ENCODE results near the gene HNRNPA1L2. TPM values are rescaled to one million over a fixed set of nuclear protein-coding genes. Genes with fewer than 3 reads are reported as not detected.
A peak's percentile ranks its signal among the peaks of the same experiment; 100 is the strongest.
"Not testable (repeated sequence)": the region's sequence is repeated elsewhere in the genome, so short reads cannot be mapped to it uniquely, and the experiment has no call there.

HNRNPA1L2 gene
- total RNA-seq, 2 donors from 2014 or later = 6.9 to 8.7 TPM

GRCh38 chr13:52599848-52600603 is 42.2 kb upstream of the HNRNPA1L2 start:
- peaks cover 0 to 10% of the 10 kb centered on the region in 2 donors for H3K4me1 ChIP-seq (ENCODE audit: control insufficient read depth in 1 of 2, low read depth in 2 of 2)
- TF ChIP-seq CTCF (IDR thresholded peaks at IDR 0.05) = no peak
- ATAC-seq (ENCODE audit: insufficient number of reproducible peaks, low FRiP score, low read depth) = peak; percentile 17
- no peaks in the 10 kb centered on the region for H3K27me3 ChIP-seq (replicated peaks; ENCODE audit: insufficient read depth)
- DNase-seq (ENCODE audit: low spot score) = no peak
- peak overlapping the region; percentile 73 to 89 for H3K27ac ChIP-seq
- no peaks in the 10 kb centered on the region for H3K36me3 ChIP-seq
- no peaks in the 10 kb centered on the region for H3K9me3 ChIP-seq
- H3K4me3 ChIP-seq = peak overlapping the region; percentile 96

GRCh38 chr13:52600666-52601065 is 41.6 kb upstream of the HNRNPA1L2 start:
- H3K27ac ChIP-seq = peak overlapping the region; percentile 73 to 89
- ATAC-seq (ENCODE audit: insufficient number of reproducible peaks, low FRiP score, low read depth) (no peak), DNase-seq (ENCODE audit: low spot score) (no peak)
- H3K27me3 ChIP-seq (replicated peaks; ENCODE audit: insufficient read depth) = no peaks in the 10 kb centered on the region
- H3K36me3 ChIP-seq = no peaks in the 10 kb centered on the region
- peak overlapping the region; percentile 96 for H3K4me3 ChIP-seq
- TF ChIP-seq CTCF (IDR thresholded peaks at IDR 0.05) = no peak
- H3K9me3 ChIP-seq = no peaks in the 10 kb centered on the region
- peaks cover 0 to 10% of the 10 kb centered on the region in 2 donors for H3K4me1 ChIP-seq (ENCODE audit: control insufficient read depth in 1 of 2, low read depth in 2 of 2)

GRCh38 chr13:52603316-52603715 is 38.9 kb upstream of the HNRNPA1L2 start:
- not testable (repeated sequence) for H3K27ac ChIP-seq; H3K9me3 ChIP-seq; ATAC-seq (ENCODE audit: insufficient number of reproducible peaks, low FRiP score, low read depth); H3K4me3 ChIP-seq; DNase-seq (ENCODE audit: low spot score); H3K4me1 ChIP-seq (ENCODE audit: control insufficient read depth in 1 of 2, low read depth in 2 of 2); H3K36me3 ChIP-seq; H3K27me3 ChIP-seq (replicated peaks; ENCODE audit: insufficient read depth)

GRCh38 chr13:52606126-52606525 is 36.1 kb upstream of the HNRNPA1L2 start:
- H3K27ac ChIP-seq; H3K4me3 ChIP-seq; H3K27me3 ChIP-seq (replicated peaks; ENCODE audit: insufficient read depth); H3K9me3 ChIP-seq; ATAC-seq (ENCODE audit: insufficient number of reproducible peaks, low FRiP score, low read depth); DNase-seq (ENCODE audit: low spot score); H3K4me1 ChIP-seq (ENCODE audit: control insufficient read depth in 1 of 2, low read depth in 2 of 2); H3K36me3 ChIP-seq: not testable (repeated sequence)

- ATAC-seq (ENCODE audit: insufficient number of reproducible peaks, low FRiP score, low read depth); H3K36me3 ChIP-seq; H3K27ac ChIP-seq; H3K4me1 ChIP-seq (ENCODE audit: control insufficient read depth in 1 of 2, low read depth in 2 of 2); H3K9me3 ChIP-seq; H3K4me3 ChIP-seq; H3K27me3 ChIP-seq (replicated peaks; ENCODE audit: insufficient read depth); DNase-seq (ENCODE audit: low spot score): not testable (repeated sequence)
These were observed 35.4 kb upstream of the HNRNPA1L2 start for GRCh38 chr13:52606795-52607194.

GRCh38 chr13:52608184-52608583 is 34.0 kb upstream of the HNRNPA1L2 start:
- H3K36me3 ChIP-seq; H3K27ac ChIP-seq; DNase-seq (ENCODE audit: low spot score); H3K9me3 ChIP-seq; H3K27me3 ChIP-seq (replicated peaks; ENCODE audit: insufficient read depth); ATAC-seq (ENCODE audit: insufficient number of reproducible peaks, low FRiP score, low read depth); H3K4me1 ChIP-seq (ENCODE audit: control insufficient read depth in 1 of 2, low read depth in 2 of 2); H3K4me3 ChIP-seq: not testable (repeated sequence)

- H3K4me3 ChIP-seq; H3K4me1 ChIP-seq (ENCODE audit: control insufficient read depth in 1 of 2, low read depth in 2 of 2); H3K27ac ChIP-seq; H3K27me3 ChIP-seq (replicated peaks; ENCODE audit: insufficient read depth); DNase-seq (ENCODE audit: low spot score); H3K9me3 ChIP-seq; H3K36me3 ChIP-seq; ATAC-seq (ENCODE audit: insufficient number of reproducible peaks, low FRiP score, low read depth): not testable (repeated sequence)
These were observed 33.1 kb upstream of the HNRNPA1L2 start for GRCh38 chr13:52609013-52609606.

- ATAC-seq (ENCODE audit: insufficient number of reproducible peaks, low FRiP score, low read depth); H3K27ac ChIP-seq; DNase-seq (ENCODE audit: low spot score); H3K27me3 ChIP-seq (replicated peaks; ENCODE audit: insufficient read depth); H3K4me1 ChIP-seq (ENCODE audit: control insufficient read depth in 1 of 2, low read depth in 2 of 2); H3K4me3 ChIP-seq; H3K36me3 ChIP-seq; H3K9me3 ChIP-seq: not testable (repeated sequence)
These were observed 32.1 kb upstream of the HNRNPA1L2 start for GRCh38 chr13:52610158-52610557.
